ENCODE data around the gene TSNAXIP1. TPM values are rescaled to one million over a fixed set of nuclear protein-coding genes. Genes with fewer than 3 reads are reported as not detected.
A peak's percentile ranks its signal among the peaks of the same experiment; 100 is the strongest.

The TSNAXIP1 gene
- total RNA-seq, 2 donors from 2014 or later = 0.24 to 1.1 TPM

DNA sequence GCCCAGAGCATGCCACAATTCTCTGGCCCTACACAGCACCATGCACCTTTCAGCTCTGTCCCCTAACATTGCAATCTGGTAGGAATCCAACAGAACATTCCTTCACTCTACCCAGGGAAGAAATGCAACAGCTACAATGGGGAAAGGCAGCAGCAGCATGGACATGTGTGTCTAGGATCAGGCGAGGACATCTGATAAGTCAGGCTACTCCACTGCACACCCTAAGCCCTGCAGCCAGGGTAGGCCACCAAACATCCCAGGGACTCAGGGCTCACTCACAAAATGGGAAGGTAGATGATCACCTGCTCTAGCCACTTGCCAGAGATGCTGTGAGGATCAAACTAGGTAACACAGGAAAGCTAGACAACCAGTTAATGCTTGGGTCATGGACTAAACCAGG is 5.4 kb upstream of the TSNAXIP1 start:
- Mint-ChIP-seq H3K4me1 (ENCODE audit: low read depth in 2 of 2) (peaks cover 58 to 67% of the 10 kb centered on the region in 2 donors), H3K4me3 (no peak overlapping the region), H3K9me3 (no peaks in the 10 kb centered on the region), H3K36me3 (no peaks in the 10 kb centered on the region), H3K27me3 (no peaks in the 10 kb centered on the region), H3K27ac (peak overlapping the region in 1 of 2 donors; percentile 81)
- ATAC-seq (no peak), DNase-seq (ENCODE audit: low spot score) (peak; percentile 25)

DNA sequence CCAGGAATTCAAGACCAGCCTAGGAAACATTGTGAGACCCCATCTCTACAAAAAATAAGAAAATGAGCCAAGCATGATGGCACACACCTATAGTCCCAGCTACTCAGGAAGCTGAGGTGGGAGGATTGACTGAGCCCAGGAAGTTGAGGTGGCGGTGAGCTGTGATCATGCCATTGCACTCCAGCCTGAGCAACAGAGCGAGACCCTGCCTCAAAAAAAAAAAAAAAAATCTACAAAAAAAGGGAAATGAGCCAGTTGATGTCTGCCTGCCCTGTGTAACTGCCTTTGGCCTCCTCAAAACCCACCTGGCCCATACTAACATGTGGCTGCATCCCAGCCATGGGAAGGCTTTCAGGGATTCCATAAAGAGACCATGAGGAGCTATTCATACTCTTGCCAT is 4.8 kb upstream of the TSNAXIP1 start:
- peak; percentile 45 for DNase-seq (ENCODE audit: low spot score)
- H3K4me1 Mint-ChIP-seq (ENCODE audit: low read depth in 2 of 2) = peaks cover 52 to 61% of the 10 kb centered on the region in 2 donors
- no peaks in the 10 kb centered on the region for H3K27me3 Mint-ChIP-seq

DNA sequence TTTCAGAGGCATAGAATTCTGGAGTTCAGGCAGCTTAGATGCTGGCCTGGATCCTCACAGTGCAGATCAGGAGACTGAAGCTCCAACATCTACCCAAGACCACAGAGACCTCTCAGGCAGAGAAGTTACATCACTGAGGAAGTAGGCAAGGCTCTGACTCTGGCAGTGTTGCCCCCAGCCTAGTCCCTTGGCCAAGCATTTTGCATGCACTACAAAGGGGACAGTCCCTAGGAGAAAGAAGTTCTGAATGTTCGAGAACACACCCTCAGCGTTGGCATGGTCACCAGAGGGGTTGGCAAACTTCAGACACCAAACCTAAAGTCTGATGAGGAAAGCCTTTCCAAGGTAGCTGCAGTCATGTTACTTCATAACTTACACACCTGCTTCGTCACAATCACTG is 2.8 kb upstream of the TSNAXIP1 start:
- peak overlapping the region; percentile 63 for H3K4me3 Mint-ChIP-seq
- no peaks in the 10 kb centered on the region for H3K9me3 Mint-ChIP-seq
- peak overlapping the region; percentile 49 to 86 for H3K27ac Mint-ChIP-seq
- peak in 1 of 2 donors; percentile 8 for ATAC-seq
- H3K4me1 Mint-ChIP-seq (ENCODE audit: low read depth in 2 of 2) = peaks cover 48 to 50% of the 10 kb centered on the region in 2 donors
- no peaks in the 10 kb centered on the region for H3K27me3 Mint-ChIP-seq
- DNase-seq (ENCODE audit: low spot score) = peak; percentile 69
- H3K36me3 Mint-ChIP-seq = no peaks in the 10 kb centered on the region

More for the DNA sequence above, 4.8 kb upstream of the TSNAXIP1 start:
- no peak for ATAC-seq
- Mint-ChIP-seq H3K9me3 (no peaks in the 10 kb centered on the region), H3K27ac (no peak overlapping the region), H3K36me3 (no peaks in the 10 kb centered on the region), H3K4me3 (peak overlapping the region; percentile 16)

DNA sequence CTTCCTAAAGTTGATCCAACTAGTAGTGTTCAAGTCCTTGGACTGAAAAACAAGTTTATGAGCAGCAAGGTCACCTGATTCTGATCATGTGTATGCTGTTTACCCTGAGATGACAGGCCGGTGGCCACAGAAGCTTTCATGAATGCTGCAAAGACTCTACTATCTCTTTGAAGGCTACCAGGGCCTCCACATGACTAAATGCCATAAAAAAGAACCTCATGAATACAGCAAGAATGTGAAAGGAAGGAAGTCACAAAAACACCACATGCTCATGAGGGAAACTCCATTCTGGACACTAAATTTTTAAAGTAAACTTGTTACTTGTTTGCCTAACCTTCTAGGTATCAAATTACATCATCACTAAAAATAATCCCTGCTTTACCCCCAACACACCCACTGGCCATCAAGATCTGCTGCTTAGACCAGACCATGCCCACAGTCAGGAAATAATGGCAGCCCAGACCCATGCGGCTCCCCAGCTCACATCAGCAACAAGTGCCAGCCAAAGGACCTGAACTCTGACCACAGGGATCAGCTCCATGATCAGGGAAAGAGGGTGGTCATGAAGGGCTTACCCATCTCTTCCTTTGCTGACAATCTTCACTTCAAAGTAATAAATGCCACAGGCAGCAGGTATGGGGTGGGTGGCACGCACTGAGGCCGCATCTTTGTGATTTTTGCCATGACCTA is 1.7 kb upstream of the TSNAXIP1 start:
- DNase-seq (ENCODE audit: low spot score) (peak; percentile 25), ATAC-seq (no peak)
- H3K9me3 Mint-ChIP-seq = no peaks in the 10 kb centered on the region
- no peaks in the 10 kb centered on the region for H3K27me3 Mint-ChIP-seq
- peak overlapping the region; percentile 83 for H3K4me3 Mint-ChIP-seq
- peak overlapping the region; percentile 49 to 86 for H3K27ac Mint-ChIP-seq
- peaks cover 46 to 48% of the 10 kb centered on the region in 2 donors for H3K4me1 Mint-ChIP-seq (ENCODE audit: low read depth in 2 of 2)
- no peaks in the 10 kb centered on the region for H3K36me3 Mint-ChIP-seq

DNA sequence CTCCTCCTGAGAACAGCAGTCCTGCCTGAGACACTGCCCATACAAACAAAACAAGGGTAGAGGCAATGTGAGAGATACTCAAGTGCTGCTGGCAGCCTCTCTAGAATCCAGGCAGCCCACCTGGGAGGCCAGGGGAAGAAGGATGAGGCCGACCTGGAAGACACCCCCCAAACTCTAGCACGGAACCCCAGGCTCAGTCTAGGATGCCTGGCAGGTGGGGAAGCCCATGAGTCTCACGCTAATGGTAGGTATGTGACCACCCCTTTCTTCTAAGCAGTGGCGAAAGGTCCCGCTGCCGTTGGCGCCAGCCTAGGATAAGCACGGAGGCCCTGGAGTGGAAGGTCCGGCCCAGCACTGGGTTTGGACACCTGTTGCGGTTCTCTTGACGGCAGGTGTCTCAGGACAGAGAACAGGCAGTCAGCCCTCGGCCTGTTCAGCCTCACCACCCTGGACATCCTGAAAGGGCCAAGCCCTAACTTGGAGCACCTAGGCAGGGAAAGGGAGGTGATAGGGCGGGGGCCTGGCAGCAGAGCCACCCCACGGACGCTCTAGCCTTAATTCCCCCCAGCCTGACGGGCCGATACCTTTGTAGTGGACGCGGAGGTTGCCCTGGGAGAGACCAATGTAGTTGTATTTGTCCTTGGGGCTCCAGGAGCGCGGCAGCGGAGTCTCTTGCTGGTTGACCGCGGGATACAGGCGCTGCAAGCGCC is 816 bp upstream of the TSNAXIP1 start:
- no peak for ATAC-seq
- peak overlapping the region; percentile 49 to 86 for H3K27ac Mint-ChIP-seq
- no peaks in the 10 kb centered on the region for H3K36me3 Mint-ChIP-seq
- peaks cover 40 to 42% of the 10 kb centered on the region in 2 donors for H3K4me1 Mint-ChIP-seq (ENCODE audit: low read depth in 2 of 2)
- no peaks in the 10 kb centered on the region for H3K27me3 Mint-ChIP-seq
- H3K4me3 Mint-ChIP-seq = peak overlapping the region; percentile 83
- no peaks in the 10 kb centered on the region for H3K9me3 Mint-ChIP-seq
- peak; percentile 55 for DNase-seq (ENCODE audit: low spot score)

DNA sequence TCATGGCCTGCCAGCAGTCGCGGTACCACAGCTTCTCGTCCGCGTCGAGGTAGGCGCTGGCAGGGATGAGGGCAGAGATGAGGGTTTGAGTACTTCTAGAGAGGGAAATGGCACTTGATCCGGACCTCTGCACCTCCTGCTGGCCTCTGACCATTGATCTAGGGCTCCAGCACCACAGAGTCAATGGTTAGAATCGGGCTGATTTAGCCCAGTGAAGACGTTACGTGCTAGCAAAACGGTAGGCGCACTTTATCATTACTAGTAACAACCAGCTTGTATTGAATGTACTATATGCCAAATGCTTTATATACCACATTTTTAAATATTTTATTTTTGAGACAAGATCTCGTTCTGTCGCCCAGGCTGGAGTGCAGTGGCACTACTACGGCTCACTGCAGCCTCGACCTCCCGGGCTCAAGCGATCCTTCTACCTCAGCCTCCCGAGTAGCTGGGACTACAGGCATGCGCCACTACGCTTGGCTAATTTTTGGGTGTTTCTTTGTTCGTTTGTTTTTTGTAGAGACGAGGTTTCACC is 526 bp downstream of the TSNAXIP1 start:
- no peaks in the 10 kb centered on the region for H3K27me3 Mint-ChIP-seq
- peak overlapping the region; percentile 49 to 86 for H3K27ac Mint-ChIP-seq
- H3K36me3 Mint-ChIP-seq = no peaks in the 10 kb centered on the region

DNA sequence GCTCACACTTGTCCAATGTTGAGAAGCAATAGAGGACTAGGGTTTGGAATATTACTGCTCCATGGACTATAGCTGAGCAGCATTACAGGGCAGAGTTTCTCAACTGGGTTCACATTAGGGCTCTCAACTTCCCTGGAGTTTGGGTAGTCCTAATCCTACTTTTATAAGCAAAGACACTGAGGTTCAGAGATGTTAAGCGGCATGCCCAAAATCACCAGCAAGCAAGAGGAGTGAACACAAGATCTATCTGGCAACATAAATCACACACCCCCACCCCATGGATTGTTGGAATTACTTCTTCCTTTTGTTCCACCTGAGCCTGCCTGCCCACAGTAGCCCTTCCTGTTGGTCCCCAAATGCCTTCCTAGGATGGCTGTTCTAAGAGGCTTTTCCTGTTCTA is 5.2 kb downstream of the TSNAXIP1 start:
- peaks cover 7 to 8% of the 10 kb centered on the region in 2 donors for H3K4me1 Mint-ChIP-seq (ENCODE audit: low read depth in 2 of 2)
- no peaks in the 10 kb centered on the region for H3K36me3 Mint-ChIP-seq
- H3K27me3 Mint-ChIP-seq = no peaks in the 10 kb centered on the region
- H3K9me3 Mint-ChIP-seq = no peaks in the 10 kb centered on the region
- no peak overlapping the region for H3K4me3 Mint-ChIP-seq
- no peak overlapping the region for H3K27ac Mint-ChIP-seq
- DNase-seq (ENCODE audit: low spot score) (peak; percentile 25), ATAC-seq (no peak)

More for the DNA sequence above, 526 bp downstream of the TSNAXIP1 start:
- ATAC-seq (no peak), DNase-seq (ENCODE audit: low spot score) (peak; percentile 34)
- H3K4me1 Mint-ChIP-seq (ENCODE audit: low read depth in 2 of 2) = peaks cover 29% of the 10 kb centered on the region in 2 donors
- no peaks in the 10 kb centered on the region for H3K9me3 Mint-ChIP-seq
- H3K4me3 Mint-ChIP-seq = peak overlapping the region; percentile 83

DNA sequence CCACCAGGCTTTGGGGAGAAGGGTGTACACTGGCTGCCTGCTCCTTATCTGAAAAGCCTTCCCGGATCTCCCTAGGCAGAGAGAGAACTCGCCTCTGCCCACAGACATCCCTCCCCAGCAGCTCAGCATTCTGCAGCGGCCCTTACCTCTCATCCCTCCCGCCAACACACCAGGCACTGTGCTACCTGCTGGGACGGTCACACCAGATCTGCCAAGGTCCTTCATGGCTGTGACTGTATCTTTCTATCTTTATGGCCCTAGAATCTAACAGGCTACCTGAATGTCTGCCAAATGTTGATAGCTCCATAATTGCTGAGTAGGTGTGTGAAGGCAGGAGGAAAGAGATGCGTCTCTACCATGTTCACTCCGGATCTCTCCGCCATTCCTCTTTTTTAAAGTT is 7.9 kb downstream of the TSNAXIP1 start:
- peaks cover 6 to 7% of the 10 kb centered on the region in 2 donors for H3K4me1 Mint-ChIP-seq (ENCODE audit: low read depth in 2 of 2)
- no peak overlapping the region for H3K27ac Mint-ChIP-seq
- no peaks in the 10 kb centered on the region for H3K27me3 Mint-ChIP-seq
- DNase-seq (ENCODE audit: low spot score) (peak; percentile 39), ATAC-seq (no peak)
- no peak overlapping the region for H3K4me3 Mint-ChIP-seq
- no peaks in the 10 kb centered on the region for H3K36me3 Mint-ChIP-seq
- no peaks in the 10 kb centered on the region for H3K9me3 Mint-ChIP-seq

DNA sequence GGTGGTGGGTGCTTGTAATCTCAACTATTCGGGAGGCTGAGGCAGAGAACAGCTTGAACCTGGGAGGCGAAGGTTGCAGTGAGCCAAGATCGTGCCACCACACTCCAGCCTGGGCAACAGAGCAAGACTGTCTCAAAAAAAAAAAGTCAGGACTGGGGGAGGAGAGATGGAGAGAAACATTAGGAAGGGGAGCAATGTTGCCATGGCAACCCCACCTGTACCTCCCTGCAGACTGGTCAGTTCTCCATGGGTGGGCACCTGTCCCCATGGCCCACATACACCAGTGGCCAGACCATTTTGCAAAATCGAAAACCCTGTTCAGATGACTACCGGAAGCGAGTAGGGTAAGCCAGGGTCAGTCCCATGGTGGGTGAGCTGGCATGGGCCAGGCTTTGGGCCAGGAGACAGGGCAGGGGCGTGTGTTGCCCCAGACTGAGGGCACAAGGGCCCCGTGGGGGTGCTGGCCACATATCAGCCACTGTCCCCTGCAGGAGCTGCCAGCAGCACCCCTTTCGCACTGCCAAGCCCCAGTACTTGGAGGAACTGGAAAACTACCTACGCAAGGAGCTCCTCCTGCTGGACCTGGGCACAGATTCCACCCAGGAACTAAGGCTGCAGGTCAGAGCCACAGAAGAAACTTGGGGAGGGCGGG is 14.0 kb downstream of the TSNAXIP1 start:
- H3K4me1 Mint-ChIP-seq (ENCODE audit: low read depth in 2 of 2) = peaks cover 6 to 7% of the 10 kb centered on the region in 2 donors
- H3K27ac Mint-ChIP-seq = no peak overlapping the region
- no peaks in the 10 kb centered on the region for H3K36me3 Mint-ChIP-seq

DNA sequence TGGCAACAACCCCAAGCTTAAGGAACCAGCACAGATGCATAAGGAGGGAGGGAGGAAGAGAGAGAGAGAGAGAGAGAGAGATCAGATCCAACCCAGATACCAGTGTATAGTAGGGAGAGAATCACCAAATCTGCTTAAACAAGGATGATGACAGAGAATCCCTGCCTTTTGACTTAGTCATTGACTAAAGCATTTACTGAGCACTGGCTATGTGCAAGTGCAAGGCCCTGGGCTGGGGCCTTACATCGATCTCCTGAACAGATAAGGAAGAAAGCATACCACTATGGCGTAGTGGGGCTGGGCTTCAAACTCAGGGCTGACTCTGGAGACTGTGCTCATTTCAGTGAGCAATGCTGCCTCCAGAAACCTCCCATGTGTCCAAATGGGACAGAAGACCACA is 15.8 kb downstream of the TSNAXIP1 start:
- no peak for DNase-seq (ENCODE audit: low spot score)
- no peak overlapping the region for H3K27ac Mint-ChIP-seq
- ATAC-seq = no peak
- no peaks in the 10 kb centered on the region for H3K4me1 Mint-ChIP-seq (ENCODE audit: low read depth in 2 of 2)
- H3K36me3 Mint-ChIP-seq = no peaks in the 10 kb centered on the region
- H3K9me3 Mint-ChIP-seq = no peaks in the 10 kb centered on the region
- no peaks in the 10 kb centered on the region for H3K27me3 Mint-ChIP-seq
- no peak overlapping the region for H3K4me3 Mint-ChIP-seq

More for the DNA sequence above, 14.0 kb downstream of the TSNAXIP1 start:
- DNase-seq (ENCODE audit: low spot score) (no peak), ATAC-seq (no peak)
- Mint-ChIP-seq H3K4me3 (no peak overlapping the region), H3K9me3 (no peaks in the 10 kb centered on the region), H3K27me3 (no peaks in the 10 kb centered on the region)

DNA sequence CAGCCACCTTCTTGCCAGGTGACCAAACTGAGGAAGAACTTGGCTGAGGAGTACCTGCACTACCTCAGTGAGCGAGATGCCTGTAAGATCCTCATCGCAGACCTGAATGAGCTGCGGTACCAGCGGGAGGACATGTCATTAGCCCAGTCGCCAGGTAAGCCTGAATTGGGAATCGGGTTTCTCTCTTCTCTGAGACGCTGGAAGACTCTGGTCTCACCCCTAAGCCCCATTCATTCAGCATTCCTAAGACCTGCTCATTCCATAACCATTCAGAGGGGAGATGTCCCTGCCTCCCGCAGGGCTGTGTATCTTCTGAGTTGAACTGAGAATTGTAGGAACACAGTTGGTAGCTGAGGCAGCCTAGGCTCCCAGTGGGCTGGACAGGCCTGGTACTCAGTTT is 18.4 kb downstream of the TSNAXIP1 start:
- no peak overlapping the region for H3K4me3 Mint-ChIP-seq
- H3K4me1 Mint-ChIP-seq (ENCODE audit: low read depth in 2 of 2) = no peaks in the 10 kb centered on the region
- DNase-seq (ENCODE audit: low spot score) = no peak
- H3K27ac Mint-ChIP-seq = no peak overlapping the region
- H3K36me3 Mint-ChIP-seq = no peaks in the 10 kb centered on the region
- no peak for ATAC-seq
- no peaks in the 10 kb centered on the region for H3K27me3 Mint-ChIP-seq
- H3K9me3 Mint-ChIP-seq = no peaks in the 10 kb centered on the region

DNA sequence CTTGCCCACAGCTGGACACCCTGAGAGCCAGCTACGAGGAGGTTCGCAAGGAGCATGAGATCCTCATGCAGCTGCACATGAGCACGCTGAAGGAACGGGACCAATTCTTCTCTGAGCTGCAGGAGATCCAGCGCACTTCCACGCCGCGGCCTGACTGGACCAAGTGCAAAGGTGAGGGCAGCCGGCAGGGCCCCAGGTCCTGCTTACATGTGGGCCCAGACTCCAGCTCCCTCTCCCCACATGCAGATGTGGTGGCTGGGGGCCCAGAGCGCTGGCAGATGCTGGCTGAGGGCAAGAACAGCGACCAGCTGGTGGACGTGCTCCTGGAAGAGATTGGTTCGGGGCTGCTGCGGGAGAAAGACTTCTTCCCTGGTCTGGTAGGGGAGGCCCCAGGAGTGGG is 19.2 kb downstream of the TSNAXIP1 start:
- Mint-ChIP-seq H3K9me3 (no peaks in the 10 kb centered on the region), H3K4me1 (ENCODE audit: low read depth in 2 of 2) (no peaks in the 10 kb centered on the region), H3K4me3 (no peak overlapping the region), H3K27me3 (no peaks in the 10 kb centered on the region), H3K36me3 (no peaks in the 10 kb centered on the region), H3K27ac (no peak overlapping the region)
- no peak for ATAC-seq
- DNase-seq (ENCODE audit: low spot score) = no peak

DNA sequence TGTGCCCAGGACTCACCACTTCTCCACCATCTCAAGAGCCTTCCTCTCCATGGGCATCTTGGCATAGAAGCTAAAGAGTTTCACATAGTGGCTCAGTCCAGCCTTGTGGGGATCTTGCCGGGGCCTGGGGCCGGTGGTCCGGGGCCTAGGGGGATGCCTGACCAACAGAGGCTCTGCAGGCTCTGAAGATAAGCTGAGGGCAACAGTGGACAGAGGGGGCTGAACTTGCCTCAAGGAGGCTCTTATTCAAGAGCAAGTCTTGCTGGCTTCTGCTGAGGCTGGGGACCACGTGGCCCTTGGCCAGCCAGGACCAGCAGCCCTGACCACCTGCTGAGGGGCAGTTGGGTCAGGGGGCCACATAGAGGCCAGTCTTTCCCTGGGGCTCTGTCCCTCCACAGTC is 22.0 kb downstream of the TSNAXIP1 start:
- no peak for ATAC-seq
- H3K4me3 Mint-ChIP-seq = no peak overlapping the region
- H3K4me1 Mint-ChIP-seq (ENCODE audit: low read depth in 2 of 2) = peaks cover 0 to 8% of the 10 kb centered on the region in 2 donors
- H3K36me3 Mint-ChIP-seq = no peaks in the 10 kb centered on the region
- no peak for DNase-seq (ENCODE audit: low spot score)
- no peaks in the 10 kb centered on the region for H3K9me3 Mint-ChIP-seq
- no peaks in the 10 kb centered on the region for H3K27me3 Mint-ChIP-seq
- H3K27ac Mint-ChIP-seq = no peak overlapping the region

DNA sequence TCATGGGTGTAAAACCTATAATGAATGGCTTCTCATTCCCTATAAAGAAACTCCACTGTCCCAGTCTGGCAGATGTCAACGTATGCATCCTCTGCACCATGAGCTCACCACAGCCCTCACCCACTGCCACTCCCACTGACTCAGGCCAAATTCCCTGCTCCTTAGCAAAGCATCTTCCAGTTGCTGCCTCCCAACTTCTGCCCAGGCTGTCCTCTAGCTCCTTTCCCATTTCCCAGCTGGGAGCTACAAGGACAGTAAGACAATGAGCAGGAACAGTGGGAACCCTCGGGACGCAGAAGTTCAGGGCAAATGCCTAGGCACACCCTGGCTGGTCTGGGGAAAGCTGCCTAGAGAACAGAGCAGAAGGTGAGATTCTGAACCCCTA is 26.3 kb downstream of the TSNAXIP1 start:
- DNase-seq (ENCODE audit: low spot score) (no peak), ATAC-seq (no peak)
- no peaks in the 10 kb centered on the region for H3K36me3 Mint-ChIP-seq
- H3K27me3 Mint-ChIP-seq = no peaks in the 10 kb centered on the region
- peak overlapping the region; percentile 64 to 85 for H3K27ac Mint-ChIP-seq
- peaks cover 0 to 12% of the 10 kb centered on the region in 2 donors for H3K4me1 Mint-ChIP-seq (ENCODE audit: low read depth in 2 of 2)
- peak overlapping the region; percentile 88 for H3K4me3 Mint-ChIP-seq
- H3K9me3 Mint-ChIP-seq = no peaks in the 10 kb centered on the region

All from natural killer cell treated with Interleukin-12 subunit alpha and Interleukin-12 subunit beta and Interleukin-15 and Interleukin-18, amount 100 ng/mL, for 72 hours (primary cell).